SK-N-SH (cell line): ENCODE data around the gene EPB41L5. TPM values are rescaled to one million over a fixed set of nuclear protein-coding genes. Genes with fewer than 3 reads are reported as not detected.
"Not testable (repeated sequence)": the region's sequence is repeated elsewhere in the genome, so short reads cannot be mapped to it uniquely, and the experiment has no call there.

Experiments used
- CTCF ChIA-PET: fragments of 300-600, 350-600 bp; formaldehyde crosslinking; extraction: SDS; loops from one replicate; lab custom pipeline; 2021; lab: Yijun Ruan, JAX
- POLR2A ChIA-PET: fragments of 350-600 bp; sonication (Branson Sonifier 250); formaldehyde crosslinking; extraction: SDS; loops from one replicate; lab custom pipeline; 2020; ENCODE audit warnings: antibody characterized with exemption, inconsistent platforms; lab: Yijun Ruan, JAX
- DNase-seq: peaks from one replicate; pipeline ENCODE4 v3.0.0; 2012
- H2AFZ ChIP-seq: fragments of 200-600 bp; sonication (generic); 2 replicates; pipeline ENCODE4 v1.8.1; 2016; ENCODE audit warnings: antibody characterized with exemption, mild to moderate bottlenecking, low read depth
- H3F3A ChIP-seq: fragments of 200-600 bp; sonication (generic); replicated peaks from 2 replicates; pipeline ENCODE3; 2016; ENCODE audit warnings: antibody characterized with exemption, mild to moderate bottlenecking; ENCODE audit not compliant: insufficient read depth
- H3K27ac ChIP-seq, 2 experiments: fragments of 200-500 bp in 1 of 2; fragments of 200-600 bp in 1 of 2; sonication (Bioruptor generic) in 1 of 2; sonication (generic), shearing (Covaris generic) in 1 of 2; 2 replicates each; pipeline versions ENCODE4 v1.5.1 to v1.6.1; 2014 to 2016; ENCODE audit warnings: low read depth in 2 of 2, inconsistent platforms in 1 of 2, low read length in 1 of 2, mild to moderate bottlenecking in 1 of 2, mixed read lengths in 1 of 2
- H3K27me3 ChIP-seq: fragments of 200-600 bp; sonication (generic), shearing (Covaris generic); 2 replicates; pipeline ENCODE4 v1.6.1; 2016; ENCODE audit warnings: mixed run types; ENCODE audit not compliant: insufficient read depth
- H3K36me3 ChIP-seq, 2 experiments: fragments of 200-500 bp in 1 of 2; fragments of 200-600 bp in 1 of 2; sonication (Bioruptor generic) in 1 of 2; sonication (generic) in 1 of 2; replicated peaks in 1 of 2; 2 replicates each; pipeline versions ENCODE3 to v1.5.1; 2014 to 2016; ENCODE audit warnings: low read length in 1 of 2, mild to moderate bottlenecking in 1 of 2; ENCODE audit not compliant: insufficient read depth in 2 of 2, control insufficient read depth in 1 of 2
- H3K4me1 ChIP-seq, 2 experiments: fragments of 200-500 bp in 1 of 2; fragments of 200-600 bp in 1 of 2; sonication (Bioruptor generic) in 1 of 2; sonication (generic), shearing (Covaris generic) in 1 of 2; 2 replicates each; pipeline versions ENCODE4 v1.5.1 to v1.6.1; 2014 to 2016; ENCODE audit warnings: low read depth in 1 of 2, low read length in 1 of 2, mixed run types in 1 of 2; ENCODE audit not compliant: insufficient read depth in 2 of 2, control insufficient read depth in 1 of 2
- H3K4me2 ChIP-seq: fragments of 200-600 bp; sonication (generic), shearing (Covaris generic); 2 replicates; pipeline ENCODE4 v1.6.1; 2017; ENCODE audit warnings: mixed run types
- H3K4me3 ChIP-seq, 2 experiments: fragments of 200-500 bp in 1 of 2; fragments of 200-600 bp in 1 of 2; sonication (Bioruptor generic) in 1 of 2; sonication (generic), shearing (Covaris generic) in 1 of 2; 2 replicates each; pipeline versions ENCODE4 v1.5.1 to v1.8.1; 2014 to 2016; ENCODE audit warnings: low read depth in 2 of 2, inconsistent platforms in 1 of 2, low read length in 1 of 2, mild to moderate bottlenecking in 1 of 2, mixed read lengths in 1 of 2, moderate library complexity in 1 of 2
- H3K79me2 ChIP-seq: fragments of 200-600 bp; sonication (generic); 2 replicates; pipeline ENCODE4 v1.8.1; 2017; ENCODE audit warnings: mild to moderate bottlenecking; ENCODE audit not compliant: insufficient read depth
- H3K9ac ChIP-seq: fragments of 200-600 bp; sonication (generic); 2 replicates; pipeline ENCODE4 v1.6.1; 2017; ENCODE audit warnings: mixed run types
- H3K9me2 ChIP-seq: fragments of 200-600 bp; sonication (generic); 2 replicates; pipeline ENCODE4 v1.6.1; 2017; ENCODE audit warnings: mixed run types
- H3K9me3 ChIP-seq: fragments of 200-600 bp; sonication (generic); 2 replicates; pipeline ENCODE4 v1.6.1; 2017; ENCODE audit warnings: mixed run types, mild to moderate bottlenecking, moderate library complexity
- H4K20me1 ChIP-seq: fragments of 200-600 bp; sonication (generic); 2 replicates; pipeline ENCODE4 v1.6.1; 2017; ENCODE audit warnings: mild to moderate bottlenecking, mixed run types; ENCODE audit not compliant: insufficient read depth
- CHD2 ChIP-seq: fragments of 150-350 bp; IDR thresholded peaks from 2 replicates; pipeline ENCODE4 v1.6.1; 2018; ENCODE audit warnings: low read length; ENCODE audit not compliant: partially characterized antibody
- ELF1 ChIP-seq: IDR thresholded peaks from 2 replicates; pipeline ENCODE4 v1.4.0; 2012
- FOXJ3 ChIP-seq: sonication (generic); formaldehyde crosslinking; IDR thresholded peaks from 2 replicates; pipeline ENCODE4 v1.5.1; 2020; ENCODE audit warnings: mild to moderate bottlenecking, missing genetic modification reagents
- FOXM1 ChIP-seq: IDR thresholded peaks from 2 replicates; pipeline ENCODE4 v1.4.0; 2012; ENCODE audit warnings: low read depth, mild to moderate bottlenecking
- GABPA ChIP-seq: IDR thresholded peaks from 2 replicates; pipeline ENCODE4 v1.4.0; 2012; ENCODE audit warnings: low read depth, mild to moderate bottlenecking
- SMC3 ChIP-seq: IDR thresholded peaks from 2 replicates; pipeline ENCODE4 v1.6.1; 2012; ENCODE audit warnings: low read depth, low read length, improper control_type of control experiment
- TEAD4 ChIP-seq: IDR thresholded peaks from 2 replicates; pipeline ENCODE4 v1.4.0; 2012; ENCODE audit warnings: mild to moderate bottlenecking, borderline replicate concordance; ENCODE audit not compliant: insufficient read depth
- WGBS: methylation state at CpG from one replicate; pipeline ENCODE4 v1.1.6; 2017; ENCODE audit warnings: low lambda C conversion rate; 5-methylcytosine and 5-hydroxymethylcytosine counted together
- polyA plus RNA-seq, 3 experiments: library from polyadenylated mRNA; depleted of rRNA; stranded (reverse); fragments of >200 nt; gene quantifications; 2 replicates each; pipeline ENCODE4 v1.2.3, GENCODE V29; 2012
- TF ChIP-seq, protein P1 (sequence below): fragments of 150-350 bp; IDR thresholded peaks from 2 replicates; pipeline ENCODE4 v1.6.1; 2016; ENCODE audit warnings: mild to moderate bottlenecking, low read depth, low read length
- TF ChIP-seq, protein P2 (sequence below): IDR thresholded peaks from 2 replicates; pipeline ENCODE4 v1.4.0; 2012; ENCODE audit warnings: low read depth, borderline replicate concordance

EPB41L5 gene
- polyA plus RNA-seq, 1 of the 3 experiments (the other 2 are of a cell fraction), result 5.3 TPM

DNA sequence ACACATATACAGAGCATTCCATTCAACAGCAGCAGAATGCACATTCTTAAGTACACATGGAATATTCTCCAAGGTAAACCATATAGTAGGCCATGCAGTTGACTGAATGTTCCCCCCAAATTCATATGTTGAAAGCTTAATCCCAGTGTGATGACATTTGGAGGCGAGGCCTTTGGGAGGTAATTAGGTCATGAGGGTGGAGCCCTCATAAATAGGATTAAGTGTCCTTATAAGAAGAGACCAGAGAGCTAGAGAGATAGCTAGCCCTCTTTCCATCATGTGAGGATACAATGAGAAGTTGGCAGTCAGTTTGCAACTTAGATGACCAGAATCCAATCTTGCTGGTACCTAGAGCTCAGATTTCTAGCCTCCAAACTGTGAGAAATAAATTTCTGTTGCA, 182.7 kb downstream of the EPB41L5 start:
- Histone ChIP-seq H2AFZ (no peak overlapping the region), H4K20me1 (no peaks in the 10 kb centered on the region)
- TF ChIP-seq, protein P1, sequence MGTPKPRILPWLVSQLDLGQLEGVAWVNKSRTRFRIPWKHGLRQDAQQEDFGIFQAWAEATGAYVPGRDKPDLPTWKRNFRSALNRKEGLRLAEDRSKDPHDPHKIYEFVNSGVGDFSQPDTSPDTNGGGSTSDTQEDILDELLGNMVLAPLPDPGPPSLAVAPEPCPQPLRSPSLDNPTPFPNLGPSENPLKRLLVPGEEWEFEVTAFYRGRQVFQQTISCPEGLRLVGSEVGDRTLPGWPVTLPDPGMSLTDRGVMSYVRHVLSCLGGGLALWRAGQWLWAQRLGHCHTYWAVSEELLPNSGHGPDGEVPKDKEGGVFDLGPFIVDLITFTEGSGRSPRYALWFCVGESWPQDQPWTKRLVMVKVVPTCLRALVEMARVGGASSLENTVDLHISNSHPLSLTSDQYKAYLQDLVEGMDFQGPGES, result no peak
- TF ChIP-seq GABPA, result no peak
- TF ChIP-seq SMC3, result no peak
- no peak for TF ChIP-seq FOXJ3 (CRISPR knock-in tag)
- TF ChIP-seq CHD2, result no peak
- TF ChIP-seq, protein P2, sequence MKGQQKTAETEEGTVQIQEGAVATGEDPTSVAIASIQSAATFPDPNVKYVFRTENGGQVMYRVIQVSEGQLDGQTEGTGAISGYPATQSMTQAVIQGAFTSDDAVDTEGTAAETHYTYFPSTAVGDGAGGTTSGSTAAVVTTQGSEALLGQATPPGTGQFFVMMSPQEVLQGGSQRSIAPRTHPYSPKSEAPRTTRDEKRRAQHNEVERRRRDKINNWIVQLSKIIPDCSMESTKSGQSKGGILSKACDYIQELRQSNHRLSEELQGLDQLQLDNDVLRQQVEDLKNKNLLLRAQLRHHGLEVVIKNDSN, result no peak
- TF ChIP-seq ELF1, result no peak
- TF ChIP-seq TEAD4, result no peak
- TF ChIP-seq FOXM1, result no peak
- TF ChIP-seq, all 33 proteins: peak for 0
- Histone ChIP-seq H3F3A (no peaks in the 10 kb centered on the region), H3K27me3 (no peaks in the 10 kb centered on the region), H3K9me2 (no peaks in the 10 kb centered on the region), H3K4me3 (no peak overlapping the region), H3K9ac (no peak overlapping the region), H3K4me1 (no peaks in the 10 kb centered on the region), H3K9me3 (no peaks in the 10 kb centered on the region), H3K79me2 (no peaks in the 10 kb centered on the region), H3K27ac (no peak overlapping the region), H3K4me2 (no peak overlapping the region), H3K36me3 (no peaks in the 10 kb centered on the region)
- ChIA-PET POLR2A (no interaction called here), CTCF (interaction anchor here (1.4 kb wide), 1 partner anchor 20 kb away, joined by 5 read pairs; no protein-coding TSS in a partner anchor)
- no peak for DNase-seq
- WGBS, result 39% methylated on average over 1 of the region's 1 CpG

DNA sequence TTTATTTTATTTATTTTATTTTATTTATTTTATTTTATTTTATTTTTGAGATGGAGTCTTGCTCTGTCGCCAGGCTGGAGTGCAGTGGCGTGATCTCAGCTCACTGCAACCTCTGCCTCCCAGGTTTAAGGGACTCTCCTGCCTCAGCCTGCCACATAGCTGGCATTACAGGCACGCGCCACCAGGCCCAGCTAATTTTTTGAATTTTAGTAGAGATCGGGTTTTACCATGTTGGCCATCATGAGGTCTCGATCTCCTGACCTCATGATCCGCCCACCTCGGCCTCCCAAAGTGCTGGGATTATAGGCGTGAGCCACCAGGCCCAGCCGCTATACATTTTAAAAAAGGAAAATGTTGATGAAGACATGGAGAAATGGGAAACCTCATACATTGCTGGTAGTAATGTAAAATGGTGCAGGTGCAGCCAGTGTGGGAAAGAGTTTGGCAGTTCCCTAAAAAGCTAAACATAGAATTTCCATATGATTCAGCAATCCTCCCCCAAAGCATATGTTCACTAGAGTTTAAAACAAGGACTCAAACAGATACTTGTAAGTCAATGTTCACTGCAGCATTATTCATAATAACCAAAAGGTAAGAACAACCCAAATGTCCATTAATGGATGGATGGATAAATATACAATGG, 187.1 kb downstream of the EPB41L5 start:
- POLR2A ChIA-PET, CTCF ChIA-PET, H3K4me2 ChIP-seq: not testable (repeated sequence)

More for the DNA sequence above, 187.1 kb downstream of the EPB41L5 start:
- H3F3A ChIP-seq, H3K4me1 ChIP-seq, H3K9me2 ChIP-seq, H3K27me3 ChIP-seq, H3K36me3 ChIP-seq, DNase-seq, H2AFZ ChIP-seq, H4K20me1 ChIP-seq, H3K79me2 ChIP-seq, H3K4me3 ChIP-seq, H3K9ac ChIP-seq, H3K9me3 ChIP-seq, H3K27ac ChIP-seq: not testable (repeated sequence)
- 81% methylated on average over 10 of the region's 10 CpGs for WGBS
